ENCODE data around the gene ZIK1. TPM values are rescaled to one million over a fixed set of nuclear protein-coding genes. Genes with fewer than 3 reads are reported as not detected.

Gene ZIK1
- total and polyA plus RNA-seq, 2 experiments from 2014 or later, result 10.3 to 40.5 TPM

- no peak for ATAC-seq
- Histone ChIP-seq H3K4me1 (ENCODE audit: insufficient read depth) (peaks cover 3% of the 10 kb centered on the region), H3K36me3 (ENCODE audit: insufficient read depth) (peaks cover 6% of the 10 kb centered on the region; the same call in 1 of the 2 replicates), H3K4me2 (no peak overlapping the region), H3F3A (replicated peaks; ENCODE audit: low read depth) (no peaks in the 10 kb centered on the region), H3K79me2 (replicated peaks; ENCODE audit: insufficient read depth) (peaks cover 8% of the 10 kb centered on the region), H3K9me2 (ENCODE audit: insufficient read depth) (peaks cover 8% of the 10 kb centered on the region; the same call in 1 of the 2 replicates), H4K20me1 (replicated peaks; ENCODE audit: insufficient read depth) (no peaks in the 10 kb centered on the region; the same call in 1 of the 2 replicates), H3K4me3 (no peak overlapping the region), H3K27me3 (ENCODE audit: insufficient read depth) (no peaks in the 10 kb centered on the region), H3K27ac (ENCODE audit: low read depth) (no peak overlapping the region), H2AFZ (no peak overlapping the region)
- peaks cover 2% of the 10 kb centered on the region for H3K27me3 Mint-ChIP-seq (ENCODE audit: insufficient read depth, low read depth, poor library complexity)
- H3K27ac Mint-ChIP-seq, result no peak overlapping the region
- H3K36me3 Mint-ChIP-seq (ENCODE audit: low read depth), result peaks cover 48% of the 10 kb centered on the region
- peaks cover 2% of the 10 kb centered on the region; the same call in 2 of the 3 replicates for H3K4me1 Mint-ChIP-seq
- DNase-seq (ENCODE audit: low spot score), result no peak
- no peak overlapping the region; the same call in 2 of the 3 replicates for H3K4me3 Mint-ChIP-seq
- TF ChIP-seq EZH2 (IDR thresholded peaks at IDR 0.05; ENCODE audit: low read depth, unreplicated experiment) (no peak), JUNB (IDR thresholded peaks at IDR 0.05; ENCODE audit: unreplicated experiment) (no peak), NANOG (IDR thresholded peaks at IDR 0.05; ENCODE audit: borderline replicate concordance) (no peak), CREB1 (CRISPR knock-in tag; IDR thresholded peaks at IDR 0.05; ENCODE audit: low read depth) (no peak), ZNF114 (CRISPR knock-in tag; IDR thresholded peaks at IDR 0.05) (no peak), REST (IDR thresholded peaks at IDR 0.05; ENCODE audit: unreplicated experiment) (no peak), POLR2AphosphoS5 (IDR thresholded peaks at IDR 0.05; ENCODE audit: low read depth) (no peak), STAT1 (IDR thresholded peaks at IDR 0.05; ENCODE audit: unreplicated experiment) (no peak), ZNF331 (CRISPR knock-in tag; IDR thresholded peaks at IDR 0.05; ENCODE audit: low read depth) (no peak), ETS1 (IDR thresholded peaks at IDR 0.05) (no peak)
- TF ChIP-seq, protein P1, sequence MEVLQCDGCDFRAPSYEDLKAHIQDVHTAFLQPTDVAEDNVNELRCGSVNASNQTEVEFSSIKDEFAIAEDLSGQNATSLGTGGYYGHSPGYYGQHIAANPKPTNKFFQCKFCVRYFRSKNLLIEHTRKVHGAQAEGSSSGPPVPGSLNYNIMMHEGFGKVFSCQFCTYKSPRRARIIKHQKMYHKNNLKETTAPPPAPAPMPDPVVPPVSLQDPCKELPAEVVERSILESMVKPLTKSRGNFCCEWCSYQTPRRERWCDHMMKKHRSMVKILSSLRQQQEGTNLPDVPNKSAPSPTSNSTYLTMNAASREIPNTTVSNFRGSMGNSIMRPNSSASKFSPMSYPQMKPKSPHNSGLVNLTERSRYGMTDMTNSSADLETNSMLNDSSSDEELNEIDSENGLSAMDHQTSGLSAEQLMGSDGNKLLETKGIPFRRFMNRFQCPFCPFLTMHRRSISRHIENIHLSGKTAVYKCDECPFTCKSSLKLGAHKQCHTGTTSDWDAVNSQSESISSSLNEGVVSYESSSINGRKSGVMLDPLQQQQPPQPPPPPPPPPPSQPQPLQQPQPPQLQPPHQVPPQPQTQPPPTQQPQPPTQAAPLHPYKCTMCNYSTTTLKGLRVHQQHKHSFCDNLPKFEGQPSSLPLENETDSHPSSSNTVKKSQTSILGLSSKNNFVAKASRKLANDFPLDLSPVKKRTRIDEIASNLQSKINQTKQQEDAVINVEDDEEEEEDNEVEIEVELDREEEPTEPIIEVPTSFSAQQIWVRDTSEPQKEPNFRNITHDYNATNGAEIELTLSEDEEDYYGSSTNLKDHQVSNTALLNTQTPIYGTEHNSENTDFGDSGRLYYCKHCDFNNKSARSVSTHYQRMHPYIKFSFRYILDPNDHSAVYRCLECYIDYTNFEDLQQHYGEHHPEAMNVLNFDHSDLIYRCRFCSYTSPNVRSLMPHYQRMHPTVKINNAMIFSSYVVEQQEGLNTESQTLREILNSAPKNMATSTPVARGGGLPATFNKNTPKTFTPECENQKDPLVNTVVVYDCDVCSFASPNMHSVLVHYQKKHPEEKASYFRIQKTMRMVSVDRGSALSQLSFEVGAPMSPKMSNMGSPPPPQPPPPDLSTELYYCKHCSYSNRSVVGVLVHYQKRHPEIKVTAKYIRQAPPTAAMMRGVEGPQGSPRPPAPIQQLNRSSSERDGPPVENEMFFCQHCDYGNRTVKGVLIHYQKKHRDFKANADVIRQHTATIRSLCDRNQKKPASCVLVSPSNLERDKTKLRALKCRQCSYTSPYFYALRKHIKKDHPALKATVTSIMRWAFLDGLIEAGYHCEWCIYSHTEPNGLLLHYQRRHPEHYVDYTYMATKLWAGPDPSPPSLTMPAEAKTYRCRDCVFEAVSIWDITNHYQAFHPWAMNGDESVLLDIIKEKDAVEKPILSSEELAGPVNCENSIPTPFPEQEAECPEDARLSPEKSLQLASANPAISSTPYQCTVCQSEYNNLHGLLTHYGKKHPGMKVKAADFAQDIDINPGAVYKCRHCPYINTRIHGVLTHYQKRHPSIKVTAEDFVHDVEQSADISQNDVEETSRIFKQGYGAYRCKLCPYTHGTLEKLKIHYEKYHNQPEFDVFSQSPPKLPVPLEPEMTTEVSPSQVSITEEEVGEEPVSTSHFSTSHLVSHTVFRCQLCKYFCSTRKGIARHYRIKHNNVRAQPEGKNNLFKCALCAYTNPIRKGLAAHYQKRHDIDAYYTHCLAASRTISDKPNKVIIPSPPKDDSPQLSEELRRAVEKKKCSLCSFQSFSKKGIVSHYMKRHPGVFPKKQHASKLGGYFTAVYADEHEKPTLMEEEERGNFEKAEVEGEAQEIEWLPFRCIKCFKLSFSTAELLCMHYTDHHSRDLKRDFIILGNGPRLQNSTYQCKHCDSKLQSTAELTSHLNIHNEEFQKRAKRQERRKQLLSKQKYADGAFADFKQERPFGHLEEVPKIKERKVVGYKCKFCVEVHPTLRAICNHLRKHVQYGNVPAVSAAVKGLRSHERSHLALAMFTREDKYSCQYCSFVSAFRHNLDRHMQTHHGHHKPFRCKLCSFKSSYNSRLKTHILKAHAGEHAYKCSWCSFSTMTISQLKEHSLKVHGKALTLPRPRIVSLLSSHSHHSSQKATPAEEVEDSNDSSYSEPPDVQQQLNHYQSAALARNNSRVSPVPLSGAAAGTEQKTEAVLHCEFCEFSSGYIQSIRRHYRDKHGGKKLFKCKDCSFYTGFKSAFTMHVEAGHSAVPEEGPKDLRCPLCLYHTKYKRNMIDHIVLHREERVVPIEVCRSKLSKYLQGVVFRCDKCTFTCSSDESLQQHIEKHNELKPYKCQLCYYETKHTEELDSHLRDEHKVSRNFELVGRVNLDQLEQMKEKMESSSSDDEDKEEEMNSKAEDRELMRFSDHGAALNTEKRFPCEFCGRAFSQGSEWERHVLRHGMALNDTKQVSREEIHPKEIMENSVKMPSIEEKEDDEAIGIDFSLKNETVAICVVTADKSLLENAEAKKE (CRISPR knock-in tag; IDR thresholded peaks at IDR 0.05), result no peak
- TF ChIP-seq, protein P2, sequence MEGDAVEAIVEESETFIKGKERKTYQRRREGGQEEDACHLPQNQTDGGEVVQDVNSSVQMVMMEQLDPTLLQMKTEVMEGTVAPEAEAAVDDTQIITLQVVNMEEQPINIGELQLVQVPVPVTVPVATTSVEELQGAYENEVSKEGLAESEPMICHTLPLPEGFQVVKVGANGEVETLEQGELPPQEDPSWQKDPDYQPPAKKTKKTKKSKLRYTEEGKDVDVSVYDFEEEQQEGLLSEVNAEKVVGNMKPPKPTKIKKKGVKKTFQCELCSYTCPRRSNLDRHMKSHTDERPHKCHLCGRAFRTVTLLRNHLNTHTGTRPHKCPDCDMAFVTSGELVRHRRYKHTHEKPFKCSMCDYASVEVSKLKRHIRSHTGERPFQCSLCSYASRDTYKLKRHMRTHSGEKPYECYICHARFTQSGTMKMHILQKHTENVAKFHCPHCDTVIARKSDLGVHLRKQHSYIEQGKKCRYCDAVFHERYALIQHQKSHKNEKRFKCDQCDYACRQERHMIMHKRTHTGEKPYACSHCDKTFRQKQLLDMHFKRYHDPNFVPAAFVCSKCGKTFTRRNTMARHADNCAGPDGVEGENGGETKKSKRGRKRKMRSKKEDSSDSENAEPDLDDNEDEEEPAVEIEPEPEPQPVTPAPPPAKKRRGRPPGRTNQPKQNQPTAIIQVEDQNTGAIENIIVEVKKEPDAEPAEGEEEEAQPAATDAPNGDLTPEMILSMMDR (conservative IDR thresholded peaks at IDR 0.05; ENCODE audit: low read depth in 2 of 2), result no peak
- peaks cover 89% of the 10 kb centered on the region for H3K9me3 Mint-ChIP-seq
These were observed 20.4 kb upstream of the ZIK1 start for GRCh38 chr19:57563547-57563946.

Data from GM23338 (cell line).